ENCODE data around the gene RABGEF1. TPM values are rescaled to one million over a fixed set of nuclear protein-coding genes. Genes with fewer than 3 reads are reported as not detected.

RABGEF1 gene
- total and polyA plus RNA-seq, 9 of the 15 experiments (the other 6 are each of a cell fraction or from before 2014, with no cell fraction given): 7.0 to 29.3 (median 20.5) TPM

GRCh38 chr7:66729274-66729673, 11.3 kb upstream of the RABGEF1 start (continued):
- peak; percentile 43; the same call in 1 of the 2 replicates for TF ChIP-seq ZNF263 (CRISPR knock-in tag; IDR thresholded peaks at IDR 0.05; ENCODE audit: borderline replicate concordance)
- no peak for TF ChIP-seq ZNF174 (CRISPR knock-in tag; IDR thresholded peaks at IDR 0.05)
- TF ChIP-seq FIP1L1 (IDR thresholded peaks at IDR 0.05; ENCODE audit: low read depth, low read length, poor library complexity, severe bottlenecking): no peak
- TF ChIP-seq KDM1A (IDR thresholded peaks at IDR 0.05): 0 out of 4 replicates have a peak, but pooled peaks of 1 of the 2 experiments have one; percentile 24

GRCh38 chr7:66731986-66732385, 8.5 kb upstream of the RABGEF1 start:
- no peak overlapping the region for H3K27ac ChIP-seq (ENCODE audit: extremely low read depth, low read depth, low read length)
- ChIA-PET POLR2A (interaction anchor here (0.5 to 1.5 kb wide), 5 partner anchors 8 to 57 kb away, joined by 3 to 9 read pairs (median 3); partner anchors contain the start of gene RABGEF1), CTCF (ENCODE audit: low intra/inter-chr PET ratio) (no interaction called here)
- no peaks in the 10 kb centered on the region; the same call in 1 of the 2 replicates for H4K20me1 ChIP-seq (replicated peaks; ENCODE audit: control insufficient read depth, insufficient read depth, low read length)
- H3K4me3 ChIP-seq: no peak overlapping the region
- no peak for DNase-seq (ENCODE audit: extremely low read depth in 1 of 4, low spot score in 3 of 4)
- no peak for FAIRE-seq
- peak overlapping the region in 1 of 2 experiments; percentile 50; a peak in 1 of 4 replicates for H3K9ac ChIP-seq (ENCODE audit: insufficient read depth in 1 of 2, low read depth in 2 of 2, low read length in 2 of 2)
- no peaks in the 10 kb centered on the region; the same call in 2 of the 3 replicates for H3K36me3 ChIP-seq (ENCODE audit: control insufficient read depth, insufficient read depth, low read length)
- ATAC-seq: peak; percentile 14; the same call in 2 of the 3 replicates
- H3K9me1 ChIP-seq (ENCODE audit: control insufficient read depth, insufficient read depth, low read length): no peaks in the 10 kb centered on the region
- in situ Hi-C loops (cut with MboI) (no loop called here), intact Hi-C loops (cut with micrococcal nuclease) (no loop called here)
- H3K27me3 ChIP-seq (ENCODE audit: control insufficient read depth in 2 of 2, insufficient read depth in 2 of 2, low read length in 2 of 2): no peaks in the 10 kb centered on the region
- no TSS peak for BruUV-seq (replicated peaks)
- 21% methylated on average over 11 of the region's 11 CpGs for WGBS (ENCODE audit: insufficient coverage, low coverage, missing lambda C conversion rate)
- H3K79me2 ChIP-seq (ENCODE audit: control insufficient read depth, insufficient read depth, low read length): no peaks in the 10 kb centered on the region
- H3K9me3 ChIP-seq (replicated peaks; ENCODE audit: control insufficient read depth, insufficient read depth, low read depth, low read length): peaks cover 5% of the 10 kb centered on the region; the same call in 1 of the 2 replicates
- H3K4me1 ChIP-seq (replicated peaks in 1 of 2; ENCODE audit: control insufficient read depth in 2 of 2, insufficient read depth in 2 of 2, low read length in 2 of 2): peaks cover 0 to 7% of the 10 kb centered on the region in 2 experiments; a peak in 1 of 5 replicates
- TF ChIP-seq IFI16 (CRISPR knock-in tag; IDR thresholded peaks at IDR 0.05) (no peak), RBM22 (IDR thresholded peaks at IDR 0.05; ENCODE audit: low read depth, low read length, poor library complexity, severe bottlenecking) (peak; percentile 24), POLR2G (IDR thresholded peaks at IDR 0.05; ENCODE audit: low read depth, low read length) (peak; percentile 68; the same call in 1 of the 2 replicates)
- H2AFZ ChIP-seq (ENCODE audit: low read depth, low read length): no peak overlapping the region
- no peak overlapping the region for H3K4me2 ChIP-seq (ENCODE audit: insufficient read depth, low read length)
